Hindlimb muscle (tissue), 1 donor: ENCODE measurements around the gene FARSA. TPM values are rescaled to one million over a fixed set of nuclear protein-coding genes. Genes with fewer than 3 reads are reported as not detected.
"Not testable (repeated sequence)": the region's sequence is repeated elsewhere in the genome, so short reads cannot be mapped to it uniquely, and the experiment has no call there.

Source experiments
- DNase-seq: peaks from one replicate; pipeline ENCODE4 v3.0.0-alpha.2; 2013
- polyA plus RNA-seq: library from polyadenylated mRNA; unstranded; fragments of 120-200 nt; gene quantifications from one replicate; pipeline ENCODE4 v1.2.1, GENCODE V29; 2013; ENCODE audit not compliant: insufficient read length

The FARSA gene
- polyA plus RNA-seq, 1 donor: 43.3 TPM

DNA sequence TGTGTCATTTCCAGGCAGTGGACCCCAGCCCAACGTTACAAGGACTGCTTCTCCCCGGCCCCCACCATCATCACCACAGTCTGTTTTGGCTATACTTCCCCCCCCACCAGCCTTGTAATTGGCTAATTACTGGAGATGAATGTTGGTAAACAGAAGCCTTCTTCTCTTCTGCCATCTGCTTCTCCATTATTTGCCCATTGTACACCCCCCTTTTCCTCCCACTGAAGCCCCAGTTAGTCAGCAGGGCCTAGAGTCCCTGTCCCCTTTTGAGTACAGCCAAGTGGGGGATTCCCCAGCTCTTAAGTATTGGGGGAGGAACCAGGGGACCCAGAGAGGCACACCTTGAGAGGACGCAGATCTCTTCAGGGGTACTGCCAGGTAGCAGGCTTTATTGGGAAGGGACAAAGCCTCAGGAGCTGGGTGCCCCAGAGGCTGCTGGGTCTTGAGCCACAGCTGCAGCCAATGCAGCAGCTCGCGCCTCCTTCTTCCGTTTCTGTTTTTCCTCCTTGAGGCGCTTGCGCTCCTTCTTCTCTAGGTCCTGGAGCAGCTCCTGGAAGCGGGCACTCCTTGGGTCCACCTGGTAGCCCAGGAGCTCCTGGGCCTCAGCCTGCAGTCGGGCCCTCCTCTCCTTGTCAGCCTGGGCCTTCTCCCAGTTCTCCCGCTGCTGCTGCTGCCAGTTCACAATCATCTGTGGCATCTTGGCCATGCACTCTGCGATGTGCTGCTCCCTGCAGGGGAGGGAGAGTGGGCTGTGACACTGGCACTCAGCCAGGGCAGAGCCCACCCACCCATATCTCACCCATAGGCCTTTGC, 20.5 kb upstream of the FARSA start:
- DNase-seq: no peak

DNA sequence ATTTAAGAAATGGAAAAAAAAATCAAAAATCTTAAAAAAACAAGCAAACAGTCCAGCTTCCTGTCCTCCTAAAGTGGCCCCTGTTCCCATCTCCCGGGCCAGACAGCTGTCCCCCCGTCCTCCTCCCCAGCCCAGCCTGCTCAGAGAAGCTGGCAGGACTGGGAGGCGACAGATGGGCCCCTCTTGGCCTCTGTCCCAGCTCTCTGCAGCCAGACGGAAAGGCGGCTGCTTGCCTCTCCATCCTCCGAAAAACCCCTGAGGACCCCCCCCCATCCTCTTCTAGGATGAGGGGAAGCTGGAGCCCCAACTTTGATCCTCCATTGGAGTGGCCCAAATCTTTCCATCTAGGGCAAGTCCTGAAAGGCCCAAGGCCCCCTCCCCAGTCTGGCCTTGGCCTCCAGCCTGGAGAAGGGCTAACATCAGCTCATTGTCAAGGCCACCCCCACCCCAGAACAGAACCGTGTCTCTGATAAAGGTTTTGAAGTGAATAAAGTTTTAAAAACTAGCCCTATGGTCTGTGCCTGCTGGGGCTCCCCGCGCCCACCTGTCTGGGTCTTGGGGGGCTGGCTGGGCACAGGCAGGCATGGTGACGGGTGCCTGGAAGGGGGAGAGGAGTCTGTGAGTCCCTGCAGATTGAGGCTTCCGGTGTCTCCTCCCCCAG, 19.8 kb upstream of the FARSA start:
- peak; percentile 75 for DNase-seq

DNA sequence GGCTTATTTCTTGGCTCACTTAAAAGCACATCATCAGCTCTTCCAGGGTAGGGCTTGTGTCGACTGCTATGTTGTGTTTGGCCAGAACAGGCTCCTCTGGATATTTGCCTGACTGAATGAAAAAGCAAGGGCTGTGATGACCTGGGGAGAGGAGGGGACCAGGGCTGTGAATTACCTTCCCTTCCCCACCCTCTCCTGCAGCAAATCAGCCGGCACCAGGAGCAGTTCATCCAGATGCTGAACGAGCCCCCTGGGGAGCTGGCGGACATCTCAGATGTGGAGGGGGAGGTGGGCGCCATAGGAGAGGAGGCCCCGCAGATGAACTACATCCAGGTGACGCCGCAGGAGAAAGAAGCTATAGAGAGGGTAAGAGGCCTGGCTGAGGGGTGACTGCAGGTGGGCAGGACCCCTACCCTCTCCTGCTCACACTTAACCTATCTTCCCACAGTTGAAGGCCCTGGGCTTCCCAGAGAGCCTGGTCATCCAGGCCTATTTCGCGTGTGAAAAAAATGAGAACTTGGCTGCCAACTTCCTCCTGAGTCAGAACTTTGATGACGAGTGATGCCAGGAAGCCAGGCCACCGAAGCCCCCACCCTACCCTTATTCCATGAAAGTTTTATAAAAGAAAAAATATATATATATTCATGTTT, 19.1 kb upstream of the FARSA start:
- DNase-seq: no peak

DNA sequence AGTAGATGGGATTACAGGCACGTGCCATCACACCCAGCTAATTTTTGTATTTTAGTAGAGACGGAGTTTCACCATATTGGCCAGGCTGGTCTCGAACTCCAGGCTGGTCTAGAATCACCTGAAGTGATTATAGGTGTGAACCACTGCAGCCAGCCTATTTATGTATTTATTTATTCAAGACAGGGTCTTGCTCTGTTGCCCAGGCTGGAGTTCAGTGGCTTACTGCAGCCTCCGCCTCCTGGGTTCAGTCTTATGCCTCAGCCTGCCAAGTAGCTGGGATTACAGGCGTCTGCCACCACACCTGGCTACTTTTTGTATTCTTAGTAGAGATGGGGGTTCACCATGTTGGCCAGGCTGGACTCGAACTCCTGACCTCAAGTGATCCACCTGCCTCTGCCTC, 18.5 kb upstream of the FARSA start:
- DNase-seq: not testable (repeated sequence)

DNA sequence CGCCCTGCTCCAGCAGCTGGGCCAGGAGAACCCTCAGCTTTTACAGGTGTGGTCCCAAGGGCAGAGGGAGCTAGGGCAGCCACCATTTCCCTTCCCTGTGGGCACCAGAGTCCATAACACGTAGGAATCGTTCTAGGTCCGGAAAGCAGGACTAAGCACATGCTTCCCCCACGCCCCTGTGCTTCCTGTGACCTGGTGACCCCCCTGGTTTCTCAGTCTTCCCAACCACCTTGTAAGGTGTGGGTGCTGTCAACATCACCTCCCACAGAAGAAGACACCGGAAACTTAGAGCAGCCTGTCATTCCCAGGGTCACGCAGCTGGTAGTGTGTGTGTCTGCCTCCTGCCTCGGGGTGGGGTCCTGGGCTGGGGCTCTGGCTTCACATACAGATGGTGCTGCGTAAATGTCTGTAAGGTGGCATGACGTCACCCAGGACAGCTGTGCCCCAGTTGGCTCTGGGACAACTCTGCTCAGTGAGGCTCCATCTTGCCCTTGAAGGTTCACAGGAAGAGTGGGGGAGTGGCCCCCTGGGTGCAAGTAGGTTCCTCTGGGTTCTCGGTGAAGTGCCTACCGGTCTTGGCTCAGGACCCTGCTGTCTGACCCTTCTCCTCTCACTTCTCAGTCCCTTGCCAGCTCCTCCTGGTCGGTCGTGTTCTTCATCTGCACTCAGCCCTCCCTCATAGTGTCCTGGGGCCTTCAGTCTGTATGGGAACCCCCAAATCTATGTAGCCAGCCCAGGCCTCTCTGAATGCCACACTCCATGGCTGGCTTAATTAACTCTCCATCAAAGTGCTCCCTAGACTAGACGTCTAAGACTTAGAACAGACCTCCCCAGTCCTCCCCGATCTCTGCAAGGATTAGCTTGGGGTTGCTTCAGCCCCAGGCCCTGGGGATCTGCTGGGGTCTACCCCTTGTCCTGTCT, 16.1 kb upstream of the FARSA start:
- no peak for DNase-seq

DNA sequence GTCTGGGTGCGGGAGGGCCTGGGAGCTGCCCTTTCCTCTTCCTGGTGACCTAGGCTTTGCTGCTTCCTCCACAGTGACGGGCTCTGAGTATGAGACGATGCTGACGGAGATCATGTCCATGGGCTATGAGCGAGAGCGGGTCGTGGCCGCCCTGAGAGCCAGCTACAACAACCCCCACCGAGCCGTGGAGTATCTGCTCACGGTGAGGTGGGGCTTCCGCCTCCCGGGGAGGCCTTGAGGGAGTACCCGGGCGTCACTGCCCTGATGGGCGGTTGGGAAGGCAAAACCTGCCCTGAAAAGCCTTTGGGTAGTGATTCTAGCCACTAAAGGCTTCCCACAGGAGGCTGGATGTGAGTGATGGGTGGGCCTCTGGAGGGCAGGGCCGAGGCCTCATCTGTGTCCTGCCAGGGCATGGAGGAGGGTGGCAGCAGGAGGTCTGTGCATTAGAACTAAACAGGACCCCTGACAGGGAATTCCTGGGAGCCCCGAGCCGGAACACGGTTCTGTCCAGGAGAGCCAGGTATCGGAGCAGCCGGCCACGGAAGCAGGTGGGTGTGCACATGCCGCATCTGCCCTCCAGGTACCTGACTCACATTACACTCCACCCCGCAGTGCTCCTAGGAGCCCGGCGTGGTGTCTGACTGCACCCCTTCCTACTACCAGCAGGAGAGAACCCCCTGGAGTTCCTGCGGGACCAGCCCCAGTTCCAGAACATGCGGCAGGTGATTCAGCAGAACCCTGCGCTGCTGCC, 15.3 kb upstream of the FARSA start:
- no peak for DNase-seq

DNA sequence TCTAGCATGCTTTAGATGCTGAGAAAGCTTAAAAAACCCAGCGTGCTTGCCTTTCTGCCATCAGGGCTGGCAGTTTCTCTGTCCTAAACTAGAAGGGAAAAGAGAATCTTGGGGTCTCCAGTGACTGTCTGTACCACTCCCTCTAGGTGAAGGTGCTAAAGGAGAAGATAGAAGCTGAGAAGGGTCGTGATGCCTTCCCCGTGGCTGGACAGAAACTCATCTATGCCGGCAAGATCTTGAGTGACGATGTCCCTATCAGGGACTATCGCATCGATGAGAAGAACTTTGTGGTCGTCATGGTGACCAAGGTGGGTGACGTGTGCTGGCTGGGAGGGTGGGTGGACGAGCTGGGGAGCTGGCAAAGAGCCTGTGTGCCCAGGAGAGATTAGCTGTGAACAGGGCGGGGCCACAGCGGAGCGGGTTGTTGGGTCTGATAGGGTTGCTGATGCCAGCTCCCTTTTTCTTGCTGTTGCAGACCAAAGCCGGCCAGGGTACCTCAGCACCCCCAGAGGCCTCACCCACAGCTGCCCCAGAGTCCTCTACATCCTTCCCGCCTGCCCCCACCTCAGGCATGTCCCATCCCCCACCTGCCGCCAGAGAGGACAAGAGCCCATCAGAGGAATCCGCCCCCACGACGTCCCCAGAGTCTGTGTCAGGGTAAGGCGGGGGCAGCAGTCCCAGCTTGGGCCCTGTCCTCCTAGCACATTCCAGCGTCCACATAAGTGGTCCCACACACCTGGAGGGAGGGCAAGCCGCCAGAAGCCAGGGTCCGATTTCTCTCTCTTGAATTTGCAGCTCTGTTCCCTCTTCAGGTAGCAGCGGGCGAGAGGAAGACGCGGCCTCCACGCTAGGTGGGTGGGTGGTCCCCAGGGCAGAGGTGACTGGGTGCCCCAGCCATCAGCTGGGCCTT, 14.4 kb upstream of the FARSA start:
- DNase-seq: no peak

DNA sequence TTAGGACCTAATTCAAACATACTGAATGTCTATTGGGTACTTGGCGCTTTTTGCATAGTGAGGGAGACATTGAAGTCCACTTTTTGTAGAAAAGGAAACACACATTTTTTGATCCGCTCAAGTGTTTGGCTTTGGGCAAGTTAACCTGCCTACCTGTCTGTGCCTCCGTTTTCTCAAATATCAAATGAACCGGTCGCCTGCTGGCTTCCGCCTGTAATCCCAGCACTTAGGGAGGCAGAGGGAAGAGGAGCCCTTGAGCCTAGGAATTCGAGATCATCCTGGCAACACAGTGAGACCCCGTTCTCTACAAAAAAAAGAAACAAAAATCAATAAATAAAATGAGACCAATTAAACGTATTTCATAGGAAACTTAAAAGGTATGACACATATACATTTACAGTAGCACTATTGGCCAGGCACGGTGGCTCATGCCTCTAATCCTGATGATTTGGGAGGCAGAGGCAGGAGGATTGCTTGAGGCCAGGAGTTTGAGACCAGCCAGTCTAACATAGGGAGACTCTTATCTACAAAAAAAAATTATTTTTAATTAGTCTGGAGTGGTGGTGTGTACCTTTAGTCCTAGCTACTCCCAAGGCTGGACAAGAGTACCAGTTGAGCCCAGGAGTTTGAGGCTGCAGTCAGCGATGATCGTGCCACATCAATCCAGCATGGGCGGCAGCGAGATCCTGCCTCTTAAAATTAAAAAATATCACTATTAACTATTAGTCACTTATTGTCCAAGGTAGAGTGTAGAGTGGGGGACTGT, 13.4 kb upstream of the FARSA start:
- no peak for DNase-seq

DNA sequence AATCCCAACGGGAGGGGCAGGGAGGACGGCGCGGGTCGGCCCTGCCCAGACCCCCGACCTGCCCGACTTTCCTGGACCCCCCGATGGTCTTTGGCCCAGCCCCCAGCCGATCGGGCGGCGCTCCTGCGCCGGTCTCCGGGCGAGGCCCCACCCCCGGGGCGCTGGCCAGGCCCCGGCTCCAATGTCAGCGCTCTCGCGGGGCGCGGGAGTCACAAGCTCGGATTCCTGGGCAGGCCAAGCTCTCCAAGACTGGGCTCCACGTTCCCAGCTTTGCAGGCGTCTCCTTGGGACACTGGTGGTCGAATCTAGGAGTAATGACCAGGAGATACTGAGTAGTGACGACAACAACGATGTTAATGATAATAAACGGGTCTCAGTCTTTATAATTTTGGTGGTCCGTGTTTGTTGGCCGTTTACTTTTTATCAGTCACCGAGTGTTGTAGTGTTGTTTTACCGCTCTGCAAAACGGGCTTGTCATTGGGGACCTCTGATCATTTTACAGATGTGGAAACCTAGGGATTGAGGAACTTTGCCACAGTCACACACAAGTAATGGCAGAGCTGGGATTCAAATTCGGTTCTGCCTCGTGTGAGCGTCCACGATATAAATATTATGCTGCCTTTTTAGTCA, 12.7 kb upstream of the FARSA start:
- peak; percentile 86 for DNase-seq

DNA sequence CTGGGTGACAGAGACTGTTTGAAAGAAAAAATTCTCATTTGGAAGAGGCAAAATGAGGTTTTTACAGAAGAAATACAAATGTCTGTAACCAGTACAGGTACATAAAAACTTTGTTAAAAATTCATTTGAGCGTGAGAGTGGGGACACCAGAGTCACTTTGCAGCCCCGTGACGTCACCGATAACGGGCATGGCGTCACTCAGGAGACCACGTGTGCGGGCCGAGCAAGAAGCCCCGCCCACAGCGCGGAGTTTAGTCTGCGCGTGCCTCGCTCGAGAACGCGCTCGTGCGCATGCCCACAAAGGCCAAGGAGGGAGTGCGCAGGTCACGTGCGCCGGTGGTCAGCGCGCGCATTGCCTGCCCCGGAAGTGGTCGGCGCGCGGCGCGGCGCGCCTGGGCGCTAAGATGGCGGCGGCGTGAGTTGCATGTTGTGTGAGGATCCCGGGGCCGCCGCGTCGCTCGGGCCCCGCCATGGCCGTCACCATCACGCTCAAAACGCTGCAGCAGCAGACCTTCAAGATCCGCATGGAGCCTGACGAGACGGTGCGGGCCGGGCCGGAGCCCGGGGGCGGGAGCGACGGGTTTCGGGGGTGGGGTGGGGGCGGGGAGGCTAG, 12.1 kb upstream of the FARSA start, which contains the start of gene RAD23A:
TSS of gene RAD23A (plus strand) at position 384 of the 613 bp plus-strand sequence. CDS start at position 471, 87 bp downstream.
- peak; percentile 100 for DNase-seq

DNA sequence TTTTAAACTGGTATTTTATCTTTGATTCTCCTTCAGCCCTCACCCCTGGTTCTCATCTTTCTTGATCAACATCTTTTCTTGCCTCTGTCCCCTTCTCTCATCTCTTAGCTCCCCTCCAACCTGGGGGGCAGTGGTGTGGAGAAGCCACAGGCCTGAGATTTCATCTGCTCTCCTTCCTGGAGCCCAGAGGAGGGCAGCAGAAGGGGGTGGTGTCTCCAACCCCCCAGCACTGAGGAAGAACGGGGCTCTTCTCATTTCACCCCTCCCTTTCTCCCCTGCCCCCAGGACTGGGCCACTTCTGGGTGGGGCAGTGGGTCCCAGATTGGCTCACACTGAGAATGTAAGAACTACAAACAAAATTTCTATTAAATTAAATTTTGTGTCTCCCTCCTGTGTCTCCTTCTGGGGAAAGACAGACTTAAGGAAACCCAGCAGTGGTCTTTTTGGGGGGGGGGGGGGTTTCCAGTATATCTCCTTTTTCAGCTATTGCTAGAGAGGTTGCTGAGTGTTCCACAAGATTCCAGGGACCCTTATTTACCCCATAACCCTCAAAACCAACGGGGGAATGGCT, 10.7 kb upstream of the FARSA start:
- DNase-seq: no peak

DNA sequence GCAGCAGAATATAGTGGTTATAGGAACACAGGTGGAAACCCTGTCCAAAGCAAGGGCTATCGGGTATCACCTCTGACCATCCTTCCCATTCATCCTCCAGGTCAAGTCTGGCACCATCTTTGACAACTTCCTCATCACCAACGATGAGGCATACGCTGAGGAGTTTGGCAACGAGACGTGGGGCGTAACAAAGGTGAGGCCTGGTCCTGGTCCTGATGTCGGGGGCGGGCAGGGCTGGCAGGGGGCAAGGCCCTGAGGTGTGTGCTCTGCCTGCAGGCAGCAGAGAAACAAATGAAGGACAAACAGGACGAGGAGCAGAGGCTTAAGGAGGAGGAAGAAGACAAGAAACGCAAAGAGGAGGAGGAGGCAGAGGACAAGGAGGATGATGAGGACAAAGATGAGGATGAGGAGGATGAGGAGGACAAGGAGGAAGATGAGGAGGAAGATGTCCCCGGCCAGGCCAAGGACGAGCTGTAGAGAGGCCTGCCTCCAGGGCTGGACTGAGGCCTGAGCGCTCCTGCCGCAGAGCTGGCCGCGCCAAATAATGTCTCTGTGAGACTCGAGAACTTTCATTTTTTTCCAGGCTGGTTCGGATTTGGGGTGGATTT, 10.0 kb upstream of the FARSA start:
- DNase-seq: no peak

DNA sequence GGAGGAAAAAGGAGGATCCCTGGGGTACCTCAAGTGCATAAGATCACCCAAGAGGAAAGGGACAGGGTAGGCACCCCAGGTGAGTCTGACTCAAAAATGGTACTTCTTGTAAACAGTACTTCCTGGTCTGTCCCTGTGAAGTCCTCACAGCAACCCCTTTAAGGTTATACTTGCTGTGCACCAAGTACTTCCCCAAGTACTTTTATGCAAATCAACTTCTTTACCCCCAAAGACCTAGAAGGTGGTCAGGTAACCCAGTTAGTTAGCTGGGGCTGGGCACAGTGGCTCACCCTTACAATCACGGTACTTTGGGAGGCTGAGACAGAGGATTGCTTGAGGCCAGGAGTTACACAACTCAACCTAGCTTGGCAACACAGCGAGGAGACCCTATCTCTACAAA, 7.4 kb upstream of the FARSA start:
- DNase-seq: no peak

DNA sequence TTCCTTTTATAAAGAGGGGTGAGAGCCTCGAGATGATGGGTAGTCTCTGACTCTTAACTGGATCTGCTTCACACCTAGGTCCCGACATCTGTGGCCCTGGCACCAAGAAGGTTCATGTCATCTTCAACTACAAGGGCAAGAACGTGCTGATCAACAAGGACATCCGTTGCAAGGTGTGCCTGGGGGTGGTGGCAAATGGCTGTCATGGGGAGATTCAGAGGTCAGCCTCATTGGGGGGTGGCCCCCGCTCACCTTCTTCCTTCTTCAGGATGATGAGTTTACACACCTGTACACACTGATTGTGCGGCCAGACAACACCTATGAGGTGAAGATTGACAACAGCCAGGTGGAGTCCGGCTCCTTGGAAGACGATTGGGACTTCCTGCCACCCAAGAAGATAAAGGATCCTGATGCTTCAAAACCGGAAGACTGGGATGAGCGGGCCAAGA, 6.5 kb upstream of the FARSA start:
- no peak for DNase-seq

DNA sequence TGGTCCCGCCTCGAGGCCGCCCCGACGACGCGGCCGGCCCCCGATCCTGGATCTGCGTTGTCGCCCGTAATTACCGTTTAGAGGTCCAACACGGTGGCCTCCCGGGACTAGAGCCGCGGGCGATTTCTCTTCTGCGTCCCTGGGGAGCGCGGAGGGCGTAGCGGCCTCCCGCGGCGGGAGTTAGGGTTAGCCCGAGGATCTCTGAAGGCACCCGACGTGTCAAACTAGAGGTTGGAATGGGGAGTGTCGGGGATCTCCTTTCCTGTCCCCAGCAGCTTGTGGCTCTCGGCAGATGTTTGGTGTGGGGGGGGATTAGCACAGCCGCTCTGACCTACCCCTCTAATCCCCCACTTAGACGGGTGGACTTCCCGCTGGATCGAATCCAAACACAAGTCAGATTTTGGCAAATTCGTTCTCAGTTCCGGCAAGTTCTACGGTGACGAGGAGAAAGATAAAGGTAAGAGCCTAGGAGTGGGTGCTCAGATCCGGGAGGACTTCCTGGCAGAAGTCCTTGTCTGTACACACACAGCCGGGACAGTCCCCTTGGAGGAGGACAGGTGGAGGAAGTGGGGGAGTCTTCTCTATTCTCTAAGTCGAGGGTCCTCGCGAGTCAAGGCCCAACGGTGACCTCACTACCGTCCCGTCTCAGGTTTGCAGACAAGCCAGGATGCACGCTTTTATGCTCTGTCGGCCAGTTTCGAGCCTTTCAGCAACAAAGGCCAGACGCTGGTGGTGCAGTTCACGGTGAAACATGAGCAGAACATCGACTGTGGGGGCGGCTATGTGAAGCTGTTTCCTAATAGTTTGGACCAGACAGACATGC, 5.5 kb upstream of the FARSA start:
- no peak for DNase-seq

DNA sequence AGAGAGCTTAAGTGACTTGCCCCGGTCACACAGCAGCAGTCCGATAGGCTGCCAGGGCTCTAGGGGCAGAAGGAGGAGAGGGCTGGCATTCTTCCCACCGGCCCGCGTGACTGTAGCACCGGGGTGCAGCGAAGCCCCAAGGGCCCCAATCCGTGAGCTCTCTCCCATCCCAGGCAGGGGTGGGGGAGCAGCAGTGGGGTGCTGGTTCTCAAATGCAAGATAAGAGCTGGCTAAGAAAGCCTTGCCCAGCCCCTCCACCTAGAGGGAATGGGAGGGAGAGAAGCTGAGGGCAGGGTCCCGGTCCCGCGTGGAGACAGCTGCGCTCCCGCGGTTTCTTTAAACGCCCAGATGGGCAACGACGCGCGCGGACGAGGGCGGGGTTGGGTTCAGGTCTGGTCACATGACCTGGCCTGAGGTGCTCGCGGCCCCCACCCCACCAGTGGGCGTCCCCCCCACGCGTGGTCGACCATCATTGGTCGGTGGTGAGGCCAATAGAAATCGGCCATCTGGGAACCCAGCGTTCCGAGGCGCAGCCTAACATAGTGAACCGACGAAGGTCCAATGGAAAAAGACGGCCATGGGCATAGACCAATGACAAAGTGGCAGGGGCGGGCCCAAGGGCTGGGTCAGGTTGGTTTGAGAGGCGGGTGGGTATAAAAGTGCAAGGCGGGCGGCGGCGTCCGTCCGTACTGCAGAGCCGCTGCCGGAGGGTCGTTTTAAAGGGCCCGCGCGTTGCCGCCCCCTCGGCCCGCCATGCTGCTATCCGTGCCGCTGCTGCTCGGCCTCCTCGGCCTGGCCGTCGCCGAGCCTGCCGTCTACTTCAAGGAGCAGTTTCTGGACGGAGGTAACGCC, 4.6 kb upstream of the FARSA start, which contains the start of gene CALR:
TSS of gene CALR (plus strand) at position 683 of the 852 bp plus-strand sequence. CDS start at position 754, 71 bp downstream.
- DNase-seq: peak; percentile 99
